H1 (cell line): Measurements from ENCODE around the gene PPP1R12C. TPM values are rescaled to one million over a fixed set of nuclear protein-coding genes. Genes with fewer than 3 reads are reported as not detected.

ENCODE experiments used
- CTCF ChIA-PET: fragments of 300-600 bp; sonication (Branson Sonifier 250); formaldehyde crosslinking; loops from one replicate; lab custom pipeline; 2021; ENCODE audit not compliant: partially characterized antibody; lab: Charles Lee
- POLR2A ChIA-PET: fragments of 300-600 bp; sonication (Branson Sonifier 250); formaldehyde crosslinking; loops from one replicate; lab custom pipeline; 2021; ENCODE audit warnings: inconsistent platforms; ENCODE audit not compliant: partially characterized antibody; lab: Charles Lee
- DNase-seq, 2 experiments: peaks; one replicate each; pipeline versions ENCODE4 v3.0.0 to v3.0.0-alpha.2; 2010 to 2022; ENCODE audit warnings: low spot score in 2 of 2, low read depth in 1 of 2, mixed read lengths in 1 of 2
- FAIRE-seq: peaks from 2 replicates; lab custom pipeline; 2011; peaks lifted over from hg19 to GRCh38; lab: Jason Lieb, UNC
- H2AFZ ChIP-seq: 2 replicates; pipeline ENCODE4 v1.8.1; 2012; ENCODE audit warnings: low read length, inconsistent platforms
- H2AK5ac ChIP-seq: 2 replicates; pipeline ENCODE4 v1.6.1; 2013; ENCODE audit warnings: low read depth, low read length
- H2BK120ac ChIP-seq: replicated peaks from 2 replicates; pipeline ENCODE3; 2013; ENCODE audit warnings: low read depth, low read length, inconsistent platforms
- H2BK12ac ChIP-seq: 2 replicates; pipeline ENCODE4 v1.6.1; 2013; ENCODE audit warnings: low read depth, low read length
- H2BK15ac ChIP-seq: 2 replicates; pipeline ENCODE4 v1.6.1; 2013; ENCODE audit warnings: low read length
- H2BK20ac ChIP-seq: 2 replicates; pipeline ENCODE4 v1.6.1; 2013; ENCODE audit warnings: low read length
- H2BK5ac ChIP-seq: 2 replicates; pipeline ENCODE4 v1.6.1; 2013; ENCODE audit warnings: low read depth, low read length
- H3K14ac ChIP-seq: 2 replicates; pipeline ENCODE4 v1.6.1; 2013; ENCODE audit warnings: inconsistent platforms; ENCODE audit not compliant: insufficient read length
- H3K18ac ChIP-seq: 2 replicates; pipeline ENCODE4 v1.6.1; 2013; ENCODE audit warnings: low read length; ENCODE audit errors: extremely low read depth
- H3K23ac ChIP-seq: 2 replicates; pipeline ENCODE4 v1.6.1; 2013; ENCODE audit warnings: inconsistent platforms; ENCODE audit not compliant: insufficient read length
- H3K23me2 ChIP-seq: 2 replicates; pipeline ENCODE4 v1.6.1; 2013; ENCODE audit warnings: low read depth, low read length
- H3K27ac ChIP-seq: 2 replicates; pipeline ENCODE4 v1.6.1; 2011; ENCODE audit warnings: low read depth, low read length, inconsistent platforms
- H3K27me3 ChIP-seq, 4 experiments: replicated peaks in 1 of 4; 1 replicate in 1 of 4; 2 replicates in 3 of 4; pipeline versions ENCODE4 v1.6.1 to v1.8.1; 2011 to 2013; ENCODE audit warnings: low read length in 3 of 4, mild to moderate bottlenecking in 3 of 4, inconsistent platforms in 2 of 4, mixed read lengths in 2 of 4, moderate library complexity in 1 of 4; ENCODE audit not compliant: control insufficient read depth in 3 of 4, insufficient read depth in 3 of 4; ENCODE audit errors: extremely low read depth in 1 of 4
- H3K36me3 ChIP-seq, 4 experiments: 2 replicates each; pipeline versions ENCODE4 v1.6.1 to v1.8.1; 2011 to 2013; ENCODE audit warnings: mild to moderate bottlenecking in 4 of 4, low read length in 3 of 4, moderate library complexity in 2 of 4, control low read depth in 1 of 4, inconsistent platforms in 1 of 4; ENCODE audit not compliant: insufficient read depth in 4 of 4, control insufficient read depth in 2 of 4
- H3K4ac ChIP-seq: replicated peaks from 2 replicates; pipeline ENCODE3; 2013; ENCODE audit warnings: low read length, low read depth, mixed read lengths, inconsistent platforms; ENCODE audit not compliant: insufficient read length
- H3K4me1 ChIP-seq, 4 experiments: replicated peaks in 1 of 4; 1 replicate in 1 of 4; 2 replicates in 3 of 4; pipeline versions ENCODE4 v1.6.1 to v1.8.1; 2011 to 2013; ENCODE audit warnings: low read length in 3 of 4, inconsistent platforms in 2 of 4, mixed read lengths in 1 of 4; ENCODE audit not compliant: insufficient read depth in 4 of 4, control insufficient read depth in 3 of 4
- H3K4me2 ChIP-seq, 2 experiments: 2 replicates each; pipeline versions ENCODE4 v1.6.1 to v1.8.1; 2011 to 2013; ENCODE audit warnings: low read depth in 2 of 2, low read length in 2 of 2, control low read depth in 1 of 2, inconsistent platforms in 1 of 2, mild to moderate bottlenecking in 1 of 2; ENCODE audit not compliant: insufficient read depth in 1 of 2
- H3K4me3 ChIP-seq, 4 experiments: fragments of 200-600, 300-600 bp in 1 of 4; sonication (generic), shearing (Covaris generic), sonication (Bioruptor Twin) in 1 of 4; 2 replicates each; pipeline versions ENCODE4 v1.5.1 to v1.8.1; 2011 to 2016; ENCODE audit warnings: low read length in 4 of 4, low read depth in 3 of 4, control low read depth in 2 of 4, inconsistent platforms in 2 of 4, mild to moderate bottlenecking in 2 of 4, mixed read lengths in 1 of 4, moderate library complexity in 1 of 4; ENCODE audit not compliant: insufficient read depth in 2 of 4; ENCODE audit errors: extremely low read depth in 1 of 4
- H3K56ac ChIP-seq: replicated peaks from 2 replicates; pipeline ENCODE3; 2013; ENCODE audit warnings: low read depth, mild to moderate bottlenecking, mixed read lengths, low read length, inconsistent platforms; ENCODE audit not compliant: insufficient read length
- H3K79me1 ChIP-seq: 2 replicates; pipeline ENCODE4 v1.6.1; 2013; ENCODE audit warnings: low read depth, low read length, control low read depth
- H3K79me2 ChIP-seq, 2 experiments: 2 replicates each; pipeline versions ENCODE4 v1.6.1 to v1.8.1; 2012 to 2013; ENCODE audit warnings: low read length in 2 of 2, mild to moderate bottlenecking in 2 of 2, inconsistent platforms in 1 of 2; ENCODE audit not compliant: insufficient read depth in 2 of 2, control insufficient read depth in 1 of 2
- H3K9ac ChIP-seq, 4 experiments: replicated peaks in 1 of 4; 1 replicate in 1 of 4; 2 replicates in 3 of 4; pipeline versions ENCODE4 v1.6.1 to v1.8.1; 2011 to 2013; ENCODE audit warnings: low read depth in 3 of 4, low read length in 3 of 4, control low read depth in 2 of 4, mild to moderate bottlenecking in 2 of 4, moderate library complexity in 2 of 4, inconsistent platforms in 1 of 4; ENCODE audit errors: extremely low read depth in 1 of 4
- H3K9me3 ChIP-seq, 2 experiments: 2 replicates each; pipeline versions ENCODE4 v1.6.1 to v1.8.1; 2012 to 2013; ENCODE audit warnings: mild to moderate bottlenecking in 2 of 2, moderate library complexity in 2 of 2, control low read depth in 1 of 2, inconsistent platforms in 1 of 2, low read depth in 1 of 2, low read length in 1 of 2, mixed read lengths in 1 of 2; ENCODE audit not compliant: insufficient read depth in 2 of 2
- H4K20me1 ChIP-seq, 2 experiments: replicated peaks in 1 of 2; 2 replicates each; pipeline versions ENCODE3 to v1.8.1; 2011 to 2013; ENCODE audit warnings: inconsistent platforms in 2 of 2, low read length in 2 of 2, mild to moderate bottlenecking in 1 of 2; ENCODE audit not compliant: insufficient read depth in 2 of 2, control insufficient read depth in 1 of 2
- H4K5ac ChIP-seq: 2 replicates; pipeline ENCODE4 v1.6.1; 2013; ENCODE audit warnings: low read length, low read depth, mixed read lengths, inconsistent platforms; ENCODE audit not compliant: insufficient read length
- H4K8ac ChIP-seq: 2 replicates; pipeline ENCODE4 v1.8.0; 2013; ENCODE audit warnings: mild to moderate bottlenecking, moderate library complexity, low read length, inconsistent platforms; ENCODE audit not compliant: insufficient read depth; ENCODE audit errors: extremely low read depth
- H4K91ac ChIP-seq: replicated peaks from 2 replicates; pipeline ENCODE3; 2013; ENCODE audit warnings: low read length, mixed read lengths, inconsistent platforms; ENCODE audit not compliant: insufficient read length
- ATF2 ChIP-seq: IDR thresholded peaks from 2 replicates; pipeline ENCODE4 v1.6.1; 2012; ENCODE audit warnings: low read length, inconsistent platforms
- CEBPB ChIP-seq: IDR thresholded peaks from 2 replicates; pipeline ENCODE4 v1.6.1; 2012; ENCODE audit warnings: low read depth, low read length
- CTCF ChIP-seq, 3 experiments: IDR thresholded peaks; 1 replicate in 2 of 3; 2 replicates in 1 of 3; pipeline versions ENCODE4 v1.5.1 to v1.6.1; 2011; ENCODE audit warnings: low read length in 3 of 3, mild to moderate bottlenecking in 3 of 3, inconsistent platforms in 2 of 3, low read depth in 1 of 3, moderate library complexity in 1 of 3; ENCODE audit not compliant: insufficient read depth in 1 of 3; ENCODE audit errors: control extremely low read depth in 1 of 3
- HDAC2 ChIP-seq, 2 experiments: fragments of 300-600 bp in 1 of 2; sonication (generic) in 1 of 2; IDR thresholded peaks; 2 replicates each; pipeline ENCODE4 v1.6.1; 2011 to 2012; ENCODE audit warnings: low read depth in 2 of 2, low read length in 2 of 2, mild to moderate bottlenecking in 2 of 2, moderate library complexity in 2 of 2, borderline replicate concordance in 1 of 2, inconsistent platforms in 1 of 2
- POLR2A ChIP-seq, 2 experiments: IDR thresholded peaks; 1 replicate in 1 of 2; 2 replicates in 1 of 2; pipeline ENCODE4 v1.6.1; 2011; ENCODE audit warnings: low read depth in 2 of 2, low read length in 2 of 2, mild to moderate bottlenecking in 2 of 2; ENCODE audit errors: control extremely low read depth in 1 of 2
- RFX5 ChIP-seq: IDR thresholded peaks from 2 replicates; pipeline ENCODE4 v1.6.1; 2011; ENCODE audit warnings: low read depth, low read length, improper control_type of control experiment, borderline replicate concordance
- RXRA ChIP-seq: IDR thresholded peaks from 2 replicates; pipeline ENCODE4 v1.6.1; 2011; ENCODE audit warnings: low read depth, mild to moderate bottlenecking, low read length, moderate library complexity; ENCODE audit not compliant: insufficient read depth
- WGBS, 2 experiments: shearing (Covaris generic) in 1 of 2; methylation state at CpG; one replicate each; pipeline versions ENCODE4 v1.1.6 to v1.1.7; 2013 to 2015; ENCODE audit warnings: low lambda C conversion rate in 2 of 2, mixed read lengths in 2 of 2, inconsistent platforms in 1 of 2, low coverage in 1 of 2, missing lambda C conversion rate in 1 of 2; ENCODE audit not compliant: insufficient replicate concordance in 2 of 2, insufficient coverage in 1 of 2, insufficient read length in 1 of 2; ENCODE audit errors: extremely low coverage in 1 of 2, missing lambda C conversion rate in 1 of 2; 5-methylcytosine and 5-hydroxymethylcytosine counted together
- polyA plus RNA-seq, 7 experiments: library from polyadenylated mRNA; depleted of rRNA in 3 of 7; stranded (reverse) in 5 of 7; unstranded in 2 of 7; fragments of >200 nt in 5 of 7; fragments of 200-250 nt in 2 of 7; gene quantifications; 1 replicate in 5 of 7; 2 replicates in 1 of 7; 4 replicates in 1 of 7; pipeline versions ENCODE4 v1.2.1 to v1.2.3, GENCODE V29; 2011 to 2013; ENCODE audit warnings: missing spikeins in 2 of 7, mixed read lengths in 2 of 7
- total RNA-seq: library from RNA; stranded (reverse); fragmentation: NEBNext Ultra II Directional; extraction: Animal tissue kit (Norgen Biotek cat#: 25700); gene quantifications from 2 replicates; pipeline ENCODE4 v1.2.1, GENCODE V29; 2021

The PPP1R12C gene
- total and polyA plus RNA-seq, 2 of the 8 experiments (the other 6 are each of a cell fraction or from before 2014, with no cell fraction given), result 31.7 to 71.5 TPM

GRCh38 chr19:55109527-55110291 is 7.7 kb downstream of the PPP1R12C start:
- Histone ChIP-seq H3K79me2 (peaks cover 0 to 10% of the 10 kb centered on the region in 2 experiments; a peak in 2 of 4 replicates), H3K4me3 (no peak overlapping the region), H3K4ac (no peak overlapping the region), H3K4me1 (peaks cover 0 to 8% (median 6%) of the 10 kb centered on the region in 4 experiments; a peak in 5 of 7 replicates), H3K36me3 (peaks cover 0 to 4% (median 0%) of the 10 kb centered on the region in 4 experiments; a peak in 1 of 8 replicates), H2AK5ac (no peak overlapping the region), H3K27me3 (no peaks in the 10 kb centered on the region), H3K56ac (no peak overlapping the region), H3K79me1 (peaks cover 25% of the 10 kb centered on the region), H3K9me3 (no peaks in the 10 kb centered on the region), H2BK20ac (no peak overlapping the region), H2BK15ac (no peak overlapping the region), H4K5ac (no peak overlapping the region), H4K91ac (no peak overlapping the region), H4K20me1 (peaks cover 14 to 21% of the 10 kb centered on the region in 2 experiments), H2BK12ac (no peak overlapping the region), H3K18ac (no peak overlapping the region), H3K14ac (no peak overlapping the region), H3K4me2 (no peak overlapping the region), H3K9ac (no peak overlapping the region), H2AFZ (no peak overlapping the region), H2BK5ac (0 out of 2 replicates have a peak overlapping the region, but pooled peaks have one; percentile 37), H3K23ac (no peak overlapping the region), H3K27ac (no peak overlapping the region), H2BK120ac (no peak overlapping the region), H3K23me2 (no peaks in the 10 kb centered on the region), H4K8ac (no peak overlapping the region)
- 86% methylated on average over 19 of the region's 20 CpGs; no CpG with 5 or more reads in 1 of the 2 experiments for WGBS, 2 experiments
- FAIRE-seq, result no peak
- ChIA-PET POLR2A (interaction anchor here (0.6 kb wide), 1 partner anchor 8 kb away, joined by 3 read pairs; no protein-coding TSS in a partner anchor), CTCF (interaction anchor here (1.2 kb wide), 1 partner anchor 21 kb away, joined by 3 read pairs; no protein-coding TSS in a partner anchor)
- no peak for DNase-seq
- no peak for TF ChIP-seq RFX5
- no peak for TF ChIP-seq ATF2
- no peak for TF ChIP-seq POLR2A (IDR thresholded peaks at IDR 0.05; ENCODE audit: control extremely low read depth in 1 of 2, low read depth in 2 of 2, low read length in 2 of 2)
- no peak for TF ChIP-seq HDAC2 (IDR thresholded peaks at IDR 0.05; ENCODE audit: borderline replicate concordance in 1 of 2, low read depth in 2 of 2, low read length in 2 of 2)
- TF ChIP-seq RXRA, result no peak
- peak in 1 of 3 experiments; percentile 11; a peak in 1 of 4 replicates for TF ChIP-seq CTCF (IDR thresholded peaks at IDR 0.05; ENCODE audit: control extremely low read depth in 1 of 3, insufficient read depth in 1 of 3, low read depth in 1 of 3, low read length in 3 of 3)
- no peak for TF ChIP-seq CEBPB
